Transverse colon (tissue), 4 donors: Measurements from ENCODE around the gene PRKCZ. TPM values are rescaled to one million over a fixed set of nuclear protein-coding genes. Genes with fewer than 3 reads are reported as not detected.

Experiments used
- DNase-seq: peaks from one replicate; pipeline ENCODE4 v3.0.0-alpha.2; 2019
- H3K27ac ChIP-seq, 4 donors: fragments of 200-600 bp; sonication (generic); 2 replicates each; pipeline ENCODE4 v1.5.1; 2016 to 2018; ENCODE audit warnings: inconsistent platforms in 4 of 4
- H3K27me3 ChIP-seq: fragments of 200-600 bp; sonication (generic); 2 replicates; pipeline ENCODE4 v1.5.1; 2017; ENCODE audit warnings: inconsistent platforms
- H3K36me3 ChIP-seq, 4 donors: fragments of 200-600 bp; sonication (generic); 2 replicates each; pipeline ENCODE4 v1.5.1; 2017 to 2019; ENCODE audit warnings: inconsistent platforms in 4 of 4
- H3K4me1 ChIP-seq, 4 donors: fragments of 200-600 bp; sonication (generic); 2 replicates each; pipeline ENCODE4 v1.5.1; 2017 to 2020; ENCODE audit warnings: inconsistent platforms in 4 of 4
- H3K4me3 ChIP-seq, 4 donors: fragments of 200-600 bp; sonication (generic); 1 replicate in 1 of 4; 2 replicates in 3 of 4; pipeline versions ENCODE4 v1.5.1 to v1.6.1; 2017 to 2019; ENCODE audit warnings: inconsistent platforms in 4 of 4
- H3K9me3 ChIP-seq, 2 donors: fragments of 200-600 bp; sonication (generic); 2 replicates each; pipeline ENCODE4 v1.5.1; 2017 to 2019; ENCODE audit warnings: inconsistent platforms in 2 of 2
- EP300 ChIP-seq: sonication (generic); formaldehyde crosslinking; IDR thresholded peaks from one replicate; pipeline ENCODE4 v1.6.1; 2017; ENCODE audit warnings: antibody characterized with exemption, low read depth
- POLR2A ChIP-seq: fragments of 450-650 bp; IDR thresholded peaks from one replicate; pipeline ENCODE4 v1.6.1; 2016; ENCODE audit warnings: antibody characterized with exemption, mild to moderate bottlenecking, moderate library complexity
- POLR2AphosphoS5 ChIP-seq, 3 donors: sonication (generic); formaldehyde crosslinking; IDR thresholded peaks; one replicate each; pipeline ENCODE4 v1.6.1; 2016; ENCODE audit warnings: antibody characterized with exemption in 3 of 3
- WGBS, 2 donors: methylation state at CpG; one replicate each; pipeline ENCODE4 v1.1.5; 2018; ENCODE audit warnings: low coverage in 1 of 2; 5-methylcytosine and 5-hydroxymethylcytosine counted together
- in situ Hi-C, 4 donors: fragments of 200-750 bp; cut with MboI; loops; one replicate each; pipeline versions ENCODE4 v1.15.0 to v1.15.1; 2017; ENCODE audit warnings: low sequenced_read_pairs in 3 of 4, low pct_ligation_motif_present in 1 of 4, low pct_unique_long_range_greater_than_20kb in 1 of 4
- intact Hi-C: fragments of 100-400 bp; cut with DNase I; formaldehyde crosslinking; loops from one replicate; pipeline ENCODE4 v1.15.1; 2023; ENCODE audit warnings: low total_unique reads
- total RNA-seq, 4 donors: library from RNA; depleted of rRNA; stranded (reverse); fragments of >200 nt; gene quantifications; one replicate each; pipeline ENCODE4 v1.1.0, GENCODE V29; 2016
- TF ChIP-seq, protein P1 (sequence below), 5 experiments: fragments of 200-600 bp in 3 of 5; fragments of 450-650 bp in 2 of 5; sonication (generic) in 3 of 5; IDR thresholded peaks; 1 replicate in 2 of 5; 2 replicates in 3 of 5; pipeline ENCODE4 v1.5.1; 2016 to 2017; ENCODE audit warnings: antibody characterized with exemption in 5 of 5, inconsistent platforms in 3 of 5, mild to moderate bottlenecking in 2 of 5, moderate library complexity in 1 of 5

PRKCZ gene
- total RNA-seq, 4 donors from 2014 or later, result 48.6 to 96.7 (median 54.4) TPM

DNA sequence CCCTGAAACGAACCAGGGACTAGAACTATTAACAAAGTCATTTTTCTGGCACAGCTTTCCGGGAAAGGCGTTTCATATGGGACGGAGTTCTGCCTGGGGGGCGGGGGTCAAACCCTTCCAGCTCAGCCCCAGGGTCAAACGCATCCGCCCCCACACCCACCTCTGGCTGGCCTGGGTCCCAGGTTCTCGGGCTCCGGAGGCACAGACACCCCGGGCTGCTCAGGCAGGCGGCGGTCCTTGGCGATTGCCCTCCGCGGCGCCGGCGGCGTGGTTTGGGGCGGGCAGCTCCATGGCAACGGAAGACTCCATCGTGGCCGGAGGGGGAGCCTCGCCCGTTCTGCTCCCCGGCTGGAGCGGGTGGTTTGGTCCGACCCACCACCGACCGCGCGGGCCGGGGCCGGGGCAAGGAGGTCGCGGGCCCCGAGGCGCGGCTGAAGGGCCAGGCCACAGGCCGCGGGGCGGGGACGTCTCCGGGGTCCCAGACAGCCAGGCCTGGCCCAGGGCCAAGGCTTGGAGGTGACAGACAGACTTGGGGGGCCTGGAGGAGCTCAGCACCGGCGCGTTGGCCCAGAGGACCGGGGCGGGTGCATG is 46.6 kb upstream of the PRKCZ start, which contains the start of gene CFAP74:
Gene CFAP74 (minus strand): TSS at position 246 of the 591 bp plus-strand sequence. CDS start 12,830 bp downstream, outside the sequence.
- in situ Hi-C loops (no loop called here), intact Hi-C loops (no loop called here)
- DNase-seq, result no peak
- TF ChIP-seq POLR2A (no peak), EP300 (no peak), POLR2AphosphoS5 (IDR thresholded peaks at IDR 0.05) (no peak)
- TF ChIP-seq, protein P1, sequence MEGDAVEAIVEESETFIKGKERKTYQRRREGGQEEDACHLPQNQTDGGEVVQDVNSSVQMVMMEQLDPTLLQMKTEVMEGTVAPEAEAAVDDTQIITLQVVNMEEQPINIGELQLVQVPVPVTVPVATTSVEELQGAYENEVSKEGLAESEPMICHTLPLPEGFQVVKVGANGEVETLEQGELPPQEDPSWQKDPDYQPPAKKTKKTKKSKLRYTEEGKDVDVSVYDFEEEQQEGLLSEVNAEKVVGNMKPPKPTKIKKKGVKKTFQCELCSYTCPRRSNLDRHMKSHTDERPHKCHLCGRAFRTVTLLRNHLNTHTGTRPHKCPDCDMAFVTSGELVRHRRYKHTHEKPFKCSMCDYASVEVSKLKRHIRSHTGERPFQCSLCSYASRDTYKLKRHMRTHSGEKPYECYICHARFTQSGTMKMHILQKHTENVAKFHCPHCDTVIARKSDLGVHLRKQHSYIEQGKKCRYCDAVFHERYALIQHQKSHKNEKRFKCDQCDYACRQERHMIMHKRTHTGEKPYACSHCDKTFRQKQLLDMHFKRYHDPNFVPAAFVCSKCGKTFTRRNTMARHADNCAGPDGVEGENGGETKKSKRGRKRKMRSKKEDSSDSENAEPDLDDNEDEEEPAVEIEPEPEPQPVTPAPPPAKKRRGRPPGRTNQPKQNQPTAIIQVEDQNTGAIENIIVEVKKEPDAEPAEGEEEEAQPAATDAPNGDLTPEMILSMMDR (IDR thresholded peaks at IDR 0.05), result no peak
- H3K27me3 ChIP-seq, result peaks cover 89% of the 10 kb centered on the region
- peaks cover 0 to 7% (median 6%) of the 10 kb centered on the region in 4 donors for H3K4me1 ChIP-seq
- no peaks in the 10 kb centered on the region for H3K36me3 ChIP-seq
- no peaks in the 10 kb centered on the region for H3K9me3 ChIP-seq
- H3K4me3 ChIP-seq, result peak within 1 kb of the TSS in 1 of 4 donors; percentile 15
- 0 to 10% methylated on average over 1 to 26 of the region's 49 CpGs for WGBS, 2 donors
- H3K27ac ChIP-seq, result no peak within 1 kb of the TSS

DNA sequence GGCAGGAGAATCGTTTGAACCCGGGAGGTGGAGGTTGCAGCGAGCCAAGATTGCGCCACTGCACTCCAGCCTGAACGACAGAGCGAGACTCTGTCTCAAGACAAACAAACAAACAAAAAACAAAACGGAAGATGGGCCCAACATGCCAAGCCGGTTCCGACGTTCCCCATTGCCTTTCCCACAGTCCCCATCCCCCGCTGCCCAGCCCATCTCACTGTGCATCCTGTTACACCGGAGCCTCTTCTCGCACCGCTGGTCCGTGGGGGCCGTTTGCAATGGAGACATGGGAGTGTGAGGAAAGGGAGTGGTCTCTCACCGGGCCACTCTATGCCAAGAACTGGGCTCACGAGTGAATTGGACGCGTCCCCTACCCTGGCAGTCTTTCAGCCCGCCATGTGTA is 45.4 kb upstream of the PRKCZ start:
- whole genome bisulfite sequencing, 2 donors, result 74% methylated on average over 21 of the region's 21 CpGs; no CpG with 5 or more reads in 1 of the 2 donors
- H3K9me3 ChIP-seq, result no peaks in the 10 kb centered on the region
- H3K4me3 ChIP-seq, result no peak overlapping the region
- peaks cover 89% of the 10 kb centered on the region for H3K27me3 ChIP-seq
- in situ Hi-C loops, result no loop called here
- TF ChIP-seq EP300, result no peak
- TF ChIP-seq, protein P1 (IDR thresholded peaks at IDR 0.05), result no peak
- TF ChIP-seq POLR2A, result no peak
- TF ChIP-seq POLR2AphosphoS5 (IDR thresholded peaks at IDR 0.05), result no peak
- H3K27ac ChIP-seq, result no peak overlapping the region
- DNase-seq, result no peak
- peaks cover 0 to 7% (median 6%) of the 10 kb centered on the region in 4 donors for H3K4me1 ChIP-seq
- H3K36me3 ChIP-seq, result no peaks in the 10 kb centered on the region
- intact Hi-C loops, result no loop called here

DNA sequence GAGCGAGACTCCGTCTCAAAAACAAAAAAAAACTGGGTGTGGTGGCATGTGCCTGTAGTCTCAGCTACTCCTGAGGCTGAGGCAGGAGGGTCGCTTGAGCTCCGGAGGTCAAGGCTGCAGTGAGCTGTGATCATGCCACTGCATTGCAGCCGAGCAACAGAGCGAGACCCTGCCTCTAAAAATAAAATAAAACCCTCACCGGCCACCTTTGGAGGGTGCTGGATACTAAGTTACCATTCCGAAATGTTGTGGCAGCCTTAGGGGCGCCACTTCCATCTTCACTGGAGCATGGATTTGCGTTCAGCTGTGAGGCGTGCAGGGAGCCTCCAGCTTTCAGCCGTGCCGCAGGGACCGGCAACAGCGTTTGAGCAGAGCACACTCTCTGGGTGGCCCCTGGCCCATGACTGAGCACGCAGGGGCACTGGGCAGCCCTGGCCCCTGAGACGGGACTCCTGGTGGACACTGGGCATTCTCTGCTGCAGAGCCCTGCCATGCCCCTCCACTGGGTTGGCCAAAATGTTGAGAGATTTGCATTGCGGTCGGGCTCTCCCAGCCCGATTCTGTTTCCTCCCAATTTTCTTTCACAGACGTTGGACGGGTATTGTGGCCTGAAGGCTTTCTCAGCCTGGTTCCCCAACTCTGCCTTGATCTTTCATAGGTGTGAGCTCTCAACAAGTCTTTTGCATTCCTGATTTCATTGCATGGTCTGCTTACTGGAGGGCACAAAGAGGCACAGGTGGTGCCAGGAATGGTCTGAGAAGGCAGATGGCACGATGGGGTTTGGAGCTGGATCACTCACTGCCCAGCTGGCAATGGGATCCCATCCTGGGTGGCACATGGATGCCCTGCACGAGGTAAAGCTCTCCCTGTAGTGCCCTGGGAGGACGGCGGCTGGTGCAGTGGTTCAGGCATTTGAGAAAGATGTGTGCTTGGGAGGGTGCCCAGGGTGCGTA is 40.8 kb upstream of the PRKCZ start:
- Histone ChIP-seq H3K4me1 (no peaks in the 10 kb centered on the region), H3K4me3 (no peak overlapping the region), H3K36me3 (no peaks in the 10 kb centered on the region), H3K27ac (no peak overlapping the region), H3K27me3 (peaks cover 64% of the 10 kb centered on the region), H3K9me3 (no peaks in the 10 kb centered on the region)
- in situ Hi-C loops (no loop called here), intact Hi-C loops (no loop called here)
- 77% methylated on average over 5 to 27 of the region's 27 CpGs for WGBS, 2 donors
- DNase-seq, result no peak
- TF ChIP-seq POLR2AphosphoS5 (IDR thresholded peaks at IDR 0.05) (no peak), POLR2A (no peak), EP300 (no peak)
- TF ChIP-seq, protein P1 (IDR thresholded peaks at IDR 0.05), result no peak

- WGBS, 2 donors, result 86% methylated on average over 15 of the region's 15 CpGs; no CpG with 5 or more reads in 1 of the 2 donors
- Histone ChIP-seq H3K27ac (no peak overlapping the region), H3K27me3 (peaks cover 68% of the 10 kb centered on the region)
Measured at GRCh38 chr1:2014181-2014580, 36.0 kb upstream of the PRKCZ start.

More at GRCh38 chr1:2014181-2014580, 36.0 kb upstream of the PRKCZ start:
- in situ Hi-C loops (no loop called here), intact Hi-C loops (no loop called here)
- no peaks in the 10 kb centered on the region for H3K36me3 ChIP-seq
- TF ChIP-seq, protein P1 (IDR thresholded peaks at IDR 0.05), result no peak
- TF ChIP-seq POLR2AphosphoS5 (IDR thresholded peaks at IDR 0.05) (no peak), POLR2A (no peak), EP300 (no peak)
- H3K4me1 ChIP-seq, result no peaks in the 10 kb centered on the region
- H3K9me3 ChIP-seq, result no peaks in the 10 kb centered on the region
- H3K4me3 ChIP-seq, result no peak overlapping the region
- no peak for DNase-seq
